SH-SY5Y (cell line): ENCODE measurements around the gene PPM1E.

Experiments used
- GATA2 ChIP-seq: IDR thresholded peaks from 2 replicates; pipeline ENCODE4 v1.6.1; 2011; ENCODE audit warnings: mild to moderate bottlenecking, low read depth, low read length
- GATA3 ChIP-seq: IDR thresholded peaks from 2 replicates; pipeline ENCODE4 v1.6.1; 2011; ENCODE audit warnings: low read depth, mild to moderate bottlenecking, low read length, moderate library complexity

DNA sequence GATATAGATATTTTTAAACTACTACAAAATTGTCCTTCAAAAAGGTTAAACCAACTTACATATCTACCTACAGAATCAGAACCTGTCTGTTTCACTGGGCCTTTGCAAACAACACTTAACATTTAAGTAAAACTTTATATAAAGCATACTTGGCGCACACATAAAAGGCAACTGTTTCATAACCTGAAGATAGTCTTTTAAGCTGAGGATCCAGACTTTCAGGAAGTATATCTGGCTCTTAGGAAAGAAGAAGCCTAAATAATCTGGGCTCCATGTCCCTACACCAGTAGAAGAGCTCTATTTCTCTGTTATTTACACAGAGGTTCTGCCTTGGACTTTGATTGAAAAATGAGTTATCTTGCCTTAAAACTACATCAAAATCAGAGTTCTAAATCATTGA is 275.2 kb downstream of the PPM1E start:
- TF ChIP-seq GATA2 = no peak
- no peak for TF ChIP-seq GATA3
